CD4-positive, alpha-beta T cell (primary cell): Measurements from ENCODE around the gene CYP3A5. TPM values are rescaled to one million over a fixed set of nuclear protein-coding genes. Genes with fewer than 3 reads are reported as not detected.
"Not testable (repeated sequence)": the region's sequence is repeated elsewhere in the genome, so short reads cannot be mapped to it uniquely, and the experiment has no call there.

Source experiments
- ATAC-seq: fragments of 200-7000 bp; cut with Tn5 transposase; one replicate; pipeline ENCODE4 v1.10.0; 2022; ENCODE audit warnings: mild to moderate bottlenecking; ENCODE audit not compliant: poor library complexity
- CTCF ChIA-PET: fragments of 350-600 bp; sonication (Branson Sonifier 250); formaldehyde crosslinking; loops from one replicate; lab custom pipeline; 2021; ENCODE audit warnings: antibody characterized with exemption, inconsistent platforms; lab: Charles Lee
- POLR2A ChIA-PET: fragments of 350-600 bp; sonication (Branson Sonifier 250); formaldehyde crosslinking; loops from one replicate; lab custom pipeline; 2021; ENCODE audit warnings: antibody characterized with exemption, inconsistent platforms; lab: Charles Lee
- DNase-seq, 14 experiments: peaks; one replicate each; pipeline ENCODE4 v3.0.0-alpha.2; 2013 to 2020; ENCODE audit warnings: mixed read lengths in 2 of 14
- H3K27ac ChIP-seq, 2 donors: one replicate each; pipeline versions ENCODE4 v1.5.1 to v1.7.0; 2013; ENCODE audit warnings: low read length in 2 of 2, low read depth in 1 of 2, mild to moderate bottlenecking in 1 of 2
- H3K27me3 ChIP-seq, 2 experiments: 1 replicate in 1 of 2; 2 replicates in 1 of 2; pipeline versions ENCODE4 v1.6.1 to v1.7.0; 2013; ENCODE audit warnings: low read length in 2 of 2, control low read depth in 1 of 2, mild to moderate bottlenecking in 1 of 2, moderate library complexity in 1 of 2; ENCODE audit not compliant: insufficient read depth in 2 of 2, control insufficient read depth in 1 of 2
- H3K36me3 ChIP-seq: one replicate; pipeline ENCODE4 v1.6.1; 2013; ENCODE audit warnings: low read length, control low read depth; ENCODE audit not compliant: insufficient read depth
- H3K4me1 ChIP-seq: one replicate; pipeline ENCODE4 v1.6.1; 2013; ENCODE audit warnings: low read length, control low read depth; ENCODE audit not compliant: insufficient read depth
- H3K4me3 ChIP-seq: one replicate; pipeline ENCODE4 v1.5.1; 2013; ENCODE audit warnings: mild to moderate bottlenecking, low read length, moderate library complexity
- H3K9me3 ChIP-seq, 2 experiments: 1 replicate in 1 of 2; 2 replicates in 1 of 2; pipeline versions ENCODE4 v1.6.1 to v1.7.0; 2013; ENCODE audit warnings: low read length in 2 of 2, mild to moderate bottlenecking in 2 of 2, control low read depth in 1 of 2, moderate library complexity in 1 of 2; ENCODE audit not compliant: control insufficient read depth in 1 of 2, insufficient read depth in 1 of 2
- H3K27ac Mint-ChIP-seq: one replicate; pipeline ENCODE4 v1.8.0; 2020; ENCODE audit warnings: mixed read lengths
- H3K27me3 Mint-ChIP-seq: one replicate; pipeline ENCODE4 v1.8.0; 2021; ENCODE audit warnings: mixed read lengths
- H3K36me3 Mint-ChIP-seq: one replicate; pipeline ENCODE4 v1.8.0; 2021; ENCODE audit warnings: low read depth, mixed read lengths
- H3K4me1 Mint-ChIP-seq: one replicate; pipeline ENCODE4 v1.8.0; 2021; ENCODE audit warnings: low read depth, mixed read lengths
- H3K4me3 Mint-ChIP-seq: one replicate; pipeline ENCODE4 v1.8.0; 2020; ENCODE audit warnings: mild to moderate bottlenecking, mixed read lengths
- H3K9me3 Mint-ChIP-seq: one replicate; pipeline ENCODE4 v1.8.0; 2020; ENCODE audit warnings: mixed read lengths
- intact Hi-C, 2 experiments: fragments of 100-400 bp; cut with DNase I in 1 of 2; cut with micrococcal nuclease in 1 of 2; formaldehyde crosslinking; loops; one replicate each; pipeline versions ENCODE4 v1.15.1 to v1.9.0; 2023 to 2025; cut with DNase I, micrococcal nuclease
- total RNA-seq, 174 experiments: library from RNA in 2 of 174; stranded (reverse) in 2 of 174; gene quantifications; one replicate each; pipeline ENCODE4 v1.2.3 and lab custom pipeline; 2021 to 2026
- TF ChIP-seq, protein P1 (sequence below): fragments of 200-600 bp; IDR thresholded peaks from one replicate; pipeline ENCODE4 v1.8.0; 2022; ENCODE audit warnings: antibody characterized with exemption, mild to moderate bottlenecking

CYP3A5 gene
- total RNA-seq, 2 experiments from 2014 or later, result not detected

DNA sequence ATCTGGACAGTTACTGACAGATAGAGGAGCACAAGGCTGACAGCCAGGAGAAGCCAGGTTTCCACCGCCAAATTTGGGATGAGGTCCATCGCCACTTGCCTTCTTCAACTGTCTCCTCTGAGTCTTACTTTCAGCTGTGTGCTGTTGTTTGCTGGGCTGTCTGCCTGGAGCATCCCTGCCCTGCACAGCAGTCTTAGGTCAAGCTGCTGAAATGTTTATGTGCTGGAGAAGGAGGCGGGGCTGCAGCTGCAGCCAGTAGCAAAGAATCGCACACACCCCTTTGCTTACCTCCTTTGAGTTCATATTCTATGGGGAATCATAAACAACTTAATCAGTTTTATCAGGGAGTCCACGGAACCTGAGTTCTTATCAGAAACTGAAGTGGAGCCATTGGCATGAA is 20.1 kb upstream of the CYP3A5 start:
- POLR2A ChIA-PET, result no interaction called here
- CTCF ChIA-PET, result no interaction called here
- TF ChIP-seq, protein P1, sequence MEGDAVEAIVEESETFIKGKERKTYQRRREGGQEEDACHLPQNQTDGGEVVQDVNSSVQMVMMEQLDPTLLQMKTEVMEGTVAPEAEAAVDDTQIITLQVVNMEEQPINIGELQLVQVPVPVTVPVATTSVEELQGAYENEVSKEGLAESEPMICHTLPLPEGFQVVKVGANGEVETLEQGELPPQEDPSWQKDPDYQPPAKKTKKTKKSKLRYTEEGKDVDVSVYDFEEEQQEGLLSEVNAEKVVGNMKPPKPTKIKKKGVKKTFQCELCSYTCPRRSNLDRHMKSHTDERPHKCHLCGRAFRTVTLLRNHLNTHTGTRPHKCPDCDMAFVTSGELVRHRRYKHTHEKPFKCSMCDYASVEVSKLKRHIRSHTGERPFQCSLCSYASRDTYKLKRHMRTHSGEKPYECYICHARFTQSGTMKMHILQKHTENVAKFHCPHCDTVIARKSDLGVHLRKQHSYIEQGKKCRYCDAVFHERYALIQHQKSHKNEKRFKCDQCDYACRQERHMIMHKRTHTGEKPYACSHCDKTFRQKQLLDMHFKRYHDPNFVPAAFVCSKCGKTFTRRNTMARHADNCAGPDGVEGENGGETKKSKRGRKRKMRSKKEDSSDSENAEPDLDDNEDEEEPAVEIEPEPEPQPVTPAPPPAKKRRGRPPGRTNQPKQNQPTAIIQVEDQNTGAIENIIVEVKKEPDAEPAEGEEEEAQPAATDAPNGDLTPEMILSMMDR, result no peak
- Histone ChIP-seq H3K4me1 (no peaks in the 10 kb centered on the region), H3K27me3 (no peaks in the 10 kb centered on the region), H3K4me3 (no peak overlapping the region), H3K9me3 (no peaks in the 10 kb centered on the region), H3K27ac (no peak overlapping the region), H3K36me3 (no peaks in the 10 kb centered on the region)
- Mint-ChIP-seq H3K27ac (no peak overlapping the region), H3K9me3 (no peaks in the 10 kb centered on the region), H3K4me1 (no peaks in the 10 kb centered on the region), H3K27me3 (no peaks in the 10 kb centered on the region), H3K36me3 (no peaks in the 10 kb centered on the region), H3K4me3 (no peak overlapping the region)
- DNase-seq (no peak), ATAC-seq (no peak)
- intact Hi-C loops, result no loop called here

DNA sequence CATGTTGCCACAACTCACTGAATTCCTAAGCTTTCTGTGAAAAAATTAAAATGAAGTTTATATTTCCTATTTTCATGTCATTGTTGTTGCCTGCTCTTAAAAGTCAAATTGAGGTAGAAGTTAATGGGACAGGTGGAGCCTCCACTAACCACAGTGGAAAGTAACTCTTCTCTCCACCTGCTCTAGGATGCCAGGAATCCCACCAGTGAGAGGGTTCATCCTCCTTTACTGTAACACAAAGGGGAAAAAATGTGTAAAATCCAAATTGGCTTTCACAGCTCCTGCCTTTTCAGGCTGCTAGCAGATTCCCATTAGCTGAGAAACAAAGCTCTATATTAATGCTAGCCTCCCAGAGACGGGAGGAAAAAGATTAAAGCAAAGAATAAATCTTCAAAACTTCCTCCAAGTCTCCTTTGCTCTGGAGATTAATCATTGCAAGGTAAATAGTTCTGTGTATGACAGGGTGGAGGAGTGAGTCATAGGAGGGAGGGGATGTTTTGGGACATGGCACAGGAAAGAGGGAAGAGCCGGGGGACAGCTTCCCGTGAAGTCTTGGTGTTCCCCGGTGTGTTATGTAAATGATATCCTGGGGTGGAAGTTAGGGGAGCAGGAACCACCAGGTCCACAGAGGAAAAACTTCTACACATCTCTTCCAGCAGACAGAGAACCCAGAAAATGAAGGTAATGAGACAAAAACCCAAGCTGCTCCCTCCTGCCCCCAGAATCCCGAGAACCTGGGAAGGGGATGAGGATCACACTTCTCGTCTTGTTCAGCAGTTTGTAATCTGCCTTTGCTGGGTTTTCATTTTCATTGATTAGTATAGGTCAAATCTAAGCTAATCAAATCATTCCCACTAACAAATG is 19.3 kb upstream of the CYP3A5 start:
- H3K27ac ChIP-seq, intact Hi-C loops, H3K27ac Mint-ChIP-seq, H3K36me3 ChIP-seq, H3K27me3 Mint-ChIP-seq, H3K27me3 ChIP-seq, H3K4me1 ChIP-seq, H3K4me3 Mint-ChIP-seq, ATAC-seq, H3K4me3 ChIP-seq, POLR2A ChIA-PET, CTCF ChIA-PET, H3K36me3 Mint-ChIP-seq, DNase-seq, H3K9me3 ChIP-seq, H3K9me3 Mint-ChIP-seq, H3K4me1 Mint-ChIP-seq: not testable (repeated sequence)

DNA sequence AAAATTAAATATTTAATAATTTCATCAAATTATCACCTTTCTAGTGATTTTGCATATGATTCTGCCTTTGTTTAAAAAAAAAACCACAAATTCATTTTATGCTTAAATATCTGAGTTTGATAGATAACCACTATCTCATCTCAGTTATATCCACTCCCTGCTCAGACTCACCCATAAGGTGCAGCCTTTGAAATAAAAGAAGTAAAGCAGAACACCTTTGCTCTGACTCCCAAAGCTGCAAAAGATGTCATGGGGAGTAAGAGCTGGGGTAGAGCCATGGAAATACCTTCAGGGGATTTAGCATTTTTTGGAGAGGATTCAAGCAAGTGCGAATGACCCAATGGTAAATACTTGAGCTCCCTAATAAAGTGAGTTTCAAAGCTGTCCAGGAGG is 15.1 kb upstream of the CYP3A5 start:
- ATAC-seq (no peak), DNase-seq (no peak)
- POLR2A ChIA-PET, result no interaction called here
- H3K9me3 Mint-ChIP-seq, result peaks cover 3% of the 10 kb centered on the region
- H3K36me3 Mint-ChIP-seq, result no peaks in the 10 kb centered on the region
- no peak overlapping the region for H3K27ac Mint-ChIP-seq
- H3K4me3 Mint-ChIP-seq, result no peak overlapping the region
- intact Hi-C loops, result no loop called here
- H3K27ac ChIP-seq, result no peak overlapping the region
- H3K27me3 ChIP-seq, result no peaks in the 10 kb centered on the region
- TF ChIP-seq, protein P1, result no peak
- H3K4me1 ChIP-seq, result peaks cover 4% of the 10 kb centered on the region
- peaks cover 21% of the 10 kb centered on the region for H3K4me1 Mint-ChIP-seq
- CTCF ChIA-PET, result no interaction called here
- H3K27me3 Mint-ChIP-seq, result no peaks in the 10 kb centered on the region
- no peak overlapping the region for H3K4me3 ChIP-seq
- no peaks in the 10 kb centered on the region for H3K9me3 ChIP-seq
- no peaks in the 10 kb centered on the region for H3K36me3 ChIP-seq
